Body of pancreas (tissue), 4 donors: ENCODE data around the gene ST6GALNAC6. TPM values are rescaled to one million over a fixed set of nuclear protein-coding genes. Genes with fewer than 3 reads are reported as not detected.

Source experiments
- ATAC-seq: fragments of 150-250 bp; one replicate; pipeline ENCODE4 v1.9.1; 2016
- DNase-seq, 4 donors: peaks; one replicate each; pipeline ENCODE4 v3.0.0-alpha.2; 2019
- H3K27ac ChIP-seq, 4 donors: fragments of 200-600 bp; sonication (generic); 1 replicate in 3 of 4; 2 replicates in 1 of 4; pipeline versions ENCODE4 v1.5.1 to v1.6.1; 2016 to 2019; ENCODE audit warnings: mild to moderate bottlenecking in 1 of 4, mixed read lengths in 1 of 4, moderate library complexity in 1 of 4
- H3K27me3 ChIP-seq, 2 donors: fragments of 200-600 bp; sonication (generic); one replicate each; pipeline ENCODE4 v1.6.0; 2016; ENCODE audit warnings: mild to moderate bottlenecking in 1 of 2
- H3K36me3 ChIP-seq, 2 donors: fragments of 200-600 bp; sonication (generic); replicated peaks in 1 of 2; 2 replicates each; pipeline ENCODE4 v1.5.1; 2016; ENCODE audit warnings: low read depth in 2 of 2; ENCODE audit not compliant: insufficient read depth in 1 of 2
- H3K4me1 ChIP-seq: fragments of 200-600 bp; sonication (generic); one replicate; pipeline ENCODE4 v1.6.0; 2016
- H3K4me3 ChIP-seq, 2 donors: fragments of 200-600 bp; sonication (generic); 1 replicate in 1 of 2; 2 replicates in 1 of 2; pipeline ENCODE4 v1.5.1; 2016 to 2019
- H3K9me3 ChIP-seq, 3 donors: fragments of 200-600 bp; sonication (generic); 1 replicate in 2 of 3; 2 replicates in 1 of 3; pipeline ENCODE4 v1.5.1; 2016
- CTCF ChIP-seq, 7 experiments: fragments of 450-650 bp in 4 of 7; fragments of 200-600 bp in 3 of 7; sonication (generic) in 3 of 7; IDR thresholded peaks; one replicate each; pipeline ENCODE4 v1.5.1; 2016 to 2019; ENCODE audit warnings: antibody characterized with exemption in 7 of 7
- POLR2A ChIP-seq, 3 donors: fragments of 450-650 bp; IDR thresholded peaks; one replicate each; pipeline ENCODE4 v1.6.1; 2016; ENCODE audit warnings: antibody characterized with exemption in 3 of 3, mild to moderate bottlenecking in 2 of 3
- WGBS, 2 donors: methylation state at CpG; one replicate each; pipeline ENCODE4 v1.1.5; 2017; 5-methylcytosine and 5-hydroxymethylcytosine counted together
- intact Hi-C: fragments of 100-400 bp; cut with DNase I; formaldehyde crosslinking; loops from one replicate; pipeline ENCODE4 v1.15.1; 2023
- total RNA-seq, 2 donors: library from RNA; depleted of rRNA; stranded (reverse); fragments of >200 nt; gene quantifications; one replicate each; pipeline ENCODE4 v1.1.0, GENCODE V29; 2016

Gene ST6GALNAC6
- total RNA-seq, 2 donors from 2014 or later, result 46.1 to 66.7 TPM

- intact Hi-C loops, result loop anchor here (2.0 to 10.0 kb wide), 2 partner anchors 94 to 182 kb away; partner anchors contain the start of gene PTGES2
- H3K4me1 ChIP-seq, result peaks cover 8% of the 10 kb centered on the region
- ATAC-seq (peak; percentile 62), DNase-seq (peak; percentile 59 to 71 (median 66))
- H3K36me3 ChIP-seq, result peaks cover 0 to 7% of the 10 kb centered on the region in 2 donors
- 61 to 75% methylated on average over 4 to 18 of the region's 18 CpGs for WGBS, 2 donors
- H3K27me3 ChIP-seq, result no peaks in the 10 kb centered on the region
- no peak overlapping the region for H3K27ac ChIP-seq
- H3K9me3 ChIP-seq, result no peaks in the 10 kb centered on the region
- no peak overlapping the region for H3K4me3 ChIP-seq
- TF ChIP-seq POLR2A (IDR thresholded peaks at IDR 0.05) (no peak), CTCF (IDR thresholded peaks at IDR 0.05) (peak; percentile 62 to 90 (median 72))
Observed at GRCh38 chr9:127942216-127943010, 43.0 kb upstream of the ST6GALNAC6 start.

- Histone ChIP-seq H3K27ac (no peak overlapping the region), H3K36me3 (peaks cover 0 to 7% of the 10 kb centered on the region in 2 donors), H3K4me3 (no peak overlapping the region), H3K27me3 (no peaks in the 10 kb centered on the region), H3K4me1 (peaks cover 11% of the 10 kb centered on the region), H3K9me3 (no peaks in the 10 kb centered on the region)
- no peak for ATAC-seq
- intact Hi-C loops, result loop anchor here (2.0 to 10.0 kb wide), 2 partner anchors 95 to 183 kb away; partner anchors contain the start of gene PTGES2
- no peak for DNase-seq
- 70 to 71% methylated on average over 3 of the region's 3 CpGs for WGBS, 2 donors
- TF ChIP-seq POLR2A (IDR thresholded peaks at IDR 0.05) (no peak), CTCF (IDR thresholded peaks at IDR 0.05) (no peak)
Observed at GRCh38 chr9:127941961-127942215, 42.5 kb upstream of the ST6GALNAC6 start.

GRCh38 chr9:127941062-127941960, 41.9 kb upstream of the ST6GALNAC6 start:
- Histone ChIP-seq H3K27ac (no peak overlapping the region), H3K9me3 (no peaks in the 10 kb centered on the region), H3K4me1 (peaks cover 17% of the 10 kb centered on the region), H3K27me3 (no peaks in the 10 kb centered on the region), H3K36me3 (peaks cover 0 to 7% of the 10 kb centered on the region in 2 donors), H3K4me3 (no peak overlapping the region)
- TF ChIP-seq POLR2A (IDR thresholded peaks at IDR 0.05) (no peak), CTCF (IDR thresholded peaks at IDR 0.05) (no peak)
- no peak for ATAC-seq
- no peak for DNase-seq
- intact Hi-C loops, result loop anchor here (10.0 kb wide), 1 partner anchor 183 kb away; the partner anchor contains the start of gene PTGES2
- 82 to 89% methylated on average over 17 of the region's 18 CpGs for WGBS, 2 donors

- Histone ChIP-seq H3K9me3 (no peaks in the 10 kb centered on the region), H3K36me3 (peaks cover 0 to 7% of the 10 kb centered on the region in 2 donors), H3K27me3 (no peaks in the 10 kb centered on the region), H3K4me3 (no peak overlapping the region), H3K4me1 (peaks cover 24% of the 10 kb centered on the region), H3K27ac (no peak overlapping the region)
- DNase-seq (no peak), ATAC-seq (no peak)
- intact Hi-C loops, result loop anchor here (10.0 kb wide), 1 partner anchor 184 kb away; the partner anchor contains the start of gene PTGES2
- TF ChIP-seq POLR2A (IDR thresholded peaks at IDR 0.05) (no peak), CTCF (IDR thresholded peaks at IDR 0.05) (no peak)
- WGBS, 2 donors, result 88% methylated on average over 4 of the region's 4 CpGs
Observed at GRCh38 chr9:127940593-127940992, 41.2 kb upstream of the ST6GALNAC6 start.
